AG09309 (cell line): ENCODE results near the gene IFT122.
"Not testable (repeated sequence)": the region's sequence is repeated elsewhere in the genome, so short reads cannot be mapped to it uniquely, and the experiment has no call there.

Experiments used
- DNase-seq: peaks from one replicate; pipeline ENCODE4 v3.0.0-alpha.2; 2010; ENCODE audit warnings: low read depth
- H3K4me3 ChIP-seq: 2 replicates; pipeline ENCODE4 v1.5.1; 2011; ENCODE audit warnings: mild to moderate bottlenecking, low read depth, low read length, moderate library complexity; ENCODE audit not compliant: control insufficient read depth
- TF ChIP-seq, protein P1 (sequence below): IDR thresholded peaks from 2 replicates; pipeline ENCODE4 v1.5.1; 2011; ENCODE audit warnings: mild to moderate bottlenecking, low read depth, low read length, inconsistent platforms; ENCODE audit not compliant: insufficient read depth, control insufficient read depth; ENCODE audit errors: missing control alignments

The IFT122 gene

DNA sequence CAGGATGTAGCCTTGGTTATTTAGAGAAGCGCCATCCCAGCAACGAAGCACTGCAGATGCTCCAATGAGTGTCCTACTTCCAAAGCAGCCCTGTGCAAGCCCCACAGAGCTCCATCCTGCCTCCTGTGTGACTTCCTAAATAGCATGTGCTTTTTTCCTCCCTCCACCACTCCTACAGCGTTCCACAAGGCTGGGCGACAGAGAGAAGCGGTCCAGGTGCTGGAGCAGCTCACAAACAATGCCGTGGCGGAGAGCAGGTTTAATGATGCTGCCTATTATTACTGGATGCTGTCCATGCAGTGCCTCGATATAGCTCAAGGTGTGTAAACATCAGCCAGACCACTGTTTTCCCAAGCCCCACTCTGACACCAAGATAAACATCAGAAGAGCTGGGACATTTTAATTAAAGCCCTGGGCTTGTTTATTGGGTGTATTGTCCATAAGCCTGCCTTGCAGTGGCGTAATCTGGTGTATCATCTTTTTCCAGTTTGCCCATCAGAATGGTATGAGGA, 66.3 kb downstream of the IFT122 start:
- no peak for DNase-seq
- TF ChIP-seq, protein P1, sequence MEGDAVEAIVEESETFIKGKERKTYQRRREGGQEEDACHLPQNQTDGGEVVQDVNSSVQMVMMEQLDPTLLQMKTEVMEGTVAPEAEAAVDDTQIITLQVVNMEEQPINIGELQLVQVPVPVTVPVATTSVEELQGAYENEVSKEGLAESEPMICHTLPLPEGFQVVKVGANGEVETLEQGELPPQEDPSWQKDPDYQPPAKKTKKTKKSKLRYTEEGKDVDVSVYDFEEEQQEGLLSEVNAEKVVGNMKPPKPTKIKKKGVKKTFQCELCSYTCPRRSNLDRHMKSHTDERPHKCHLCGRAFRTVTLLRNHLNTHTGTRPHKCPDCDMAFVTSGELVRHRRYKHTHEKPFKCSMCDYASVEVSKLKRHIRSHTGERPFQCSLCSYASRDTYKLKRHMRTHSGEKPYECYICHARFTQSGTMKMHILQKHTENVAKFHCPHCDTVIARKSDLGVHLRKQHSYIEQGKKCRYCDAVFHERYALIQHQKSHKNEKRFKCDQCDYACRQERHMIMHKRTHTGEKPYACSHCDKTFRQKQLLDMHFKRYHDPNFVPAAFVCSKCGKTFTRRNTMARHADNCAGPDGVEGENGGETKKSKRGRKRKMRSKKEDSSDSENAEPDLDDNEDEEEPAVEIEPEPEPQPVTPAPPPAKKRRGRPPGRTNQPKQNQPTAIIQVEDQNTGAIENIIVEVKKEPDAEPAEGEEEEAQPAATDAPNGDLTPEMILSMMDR = no peak

DNA sequence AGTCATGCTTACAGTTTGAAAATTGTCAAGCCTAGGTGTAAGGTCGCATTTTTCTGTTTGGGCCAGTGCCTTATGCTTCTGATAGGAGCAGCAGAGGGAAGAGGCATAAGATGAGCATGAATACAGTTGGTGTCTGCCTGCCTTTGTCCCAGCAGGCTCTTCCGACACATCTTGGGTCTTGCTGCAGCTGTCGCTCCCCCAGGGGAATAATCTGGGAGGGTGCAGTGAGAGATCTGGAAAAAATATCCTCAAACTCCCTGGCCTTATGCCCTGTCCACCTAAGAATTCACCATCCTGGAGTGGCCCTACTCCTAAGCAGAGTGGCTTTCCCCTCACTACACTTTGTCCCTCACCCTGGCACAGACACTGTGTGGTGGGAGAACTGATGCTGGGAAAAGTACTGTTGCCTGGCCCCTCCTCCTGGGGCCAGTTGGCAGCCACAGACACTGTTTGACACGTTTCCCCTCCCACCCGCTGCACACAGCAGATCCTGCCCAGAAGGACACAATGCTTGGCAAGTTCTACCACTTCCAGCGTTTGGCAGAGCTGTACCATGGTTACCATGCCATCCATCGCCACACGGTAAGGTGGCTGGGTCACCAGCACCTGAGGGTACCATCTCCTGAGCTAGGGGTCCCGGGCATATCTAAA, 67.3 kb downstream of the IFT122 start:
- H3K4me3 ChIP-seq = no peak overlapping the region
- no peak for DNase-seq
- TF ChIP-seq, protein P1 = no peak

More for the DNA sequence above, 66.3 kb downstream of the IFT122 start:
- H3K4me3 ChIP-seq = no peak overlapping the region

DNA sequence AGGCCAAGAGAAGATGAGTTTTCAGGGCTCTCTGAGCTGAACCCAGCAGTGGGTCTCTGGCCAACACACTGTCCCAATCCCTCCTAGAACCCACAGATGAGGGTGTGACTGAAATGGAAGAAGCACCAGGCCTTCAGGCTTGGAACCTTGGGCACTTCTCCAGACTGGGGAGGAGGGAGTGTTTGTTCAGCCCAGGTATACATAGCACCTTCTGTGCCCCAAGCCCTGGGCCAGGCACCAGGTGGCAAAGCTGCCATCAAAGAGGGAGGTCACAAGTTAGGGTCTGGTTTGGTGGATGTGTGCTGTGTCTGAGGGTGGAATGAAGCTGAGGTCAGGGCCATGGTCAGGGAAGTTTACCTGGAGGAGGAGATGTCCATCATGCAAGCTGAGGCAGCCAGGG, 72.6 kb downstream of the IFT122 start:
- no peak overlapping the region for H3K4me3 ChIP-seq
- TF ChIP-seq, protein P1 = no peak
- no peak for DNase-seq

DNA sequence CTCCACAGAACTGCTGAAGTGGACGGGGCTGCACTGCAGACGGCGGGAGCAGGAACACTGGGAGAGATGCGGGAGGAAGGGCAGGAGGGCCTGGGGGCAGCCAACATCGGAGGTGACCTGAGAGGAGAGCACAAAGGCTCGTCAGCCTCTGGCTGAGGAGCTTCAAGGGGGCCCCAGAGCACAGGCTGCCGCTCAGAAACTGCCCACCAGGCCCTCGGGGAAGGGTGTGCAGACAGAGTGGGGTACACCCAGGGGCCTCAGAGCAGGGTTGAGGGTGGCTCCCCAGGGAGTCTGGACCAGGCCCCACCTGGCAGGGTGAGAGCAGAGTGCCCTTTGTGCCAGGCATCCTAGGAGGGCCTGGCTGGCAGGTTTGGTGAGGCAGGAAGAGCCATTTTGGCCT, 73.7 kb downstream of the IFT122 start:
- TF ChIP-seq, protein P1 = no peak
- DNase-seq = no peak
- no peak overlapping the region for H3K4me3 ChIP-seq

DNA sequence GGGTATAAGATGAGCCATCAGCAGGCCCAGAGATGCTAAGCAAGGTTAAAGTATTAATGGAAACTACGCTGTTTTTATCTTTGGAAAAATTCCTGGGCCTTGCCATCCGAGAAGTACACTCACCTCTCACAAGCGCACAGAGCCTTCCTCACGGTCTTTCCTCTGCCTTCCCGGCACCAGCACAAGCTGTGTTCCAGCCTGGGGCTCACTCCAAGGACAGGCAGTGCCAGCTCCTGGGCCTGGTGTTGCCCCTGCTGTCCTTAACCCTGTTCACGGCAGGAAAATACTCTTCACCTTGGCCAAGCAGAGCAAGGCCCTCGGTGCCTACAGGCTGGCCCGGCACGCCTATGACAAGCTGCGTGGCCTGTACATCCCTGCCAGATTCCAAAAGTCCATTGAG, 74.1 kb downstream of the IFT122 start:
- H3K4me3 ChIP-seq = no peak overlapping the region
- TF ChIP-seq, protein P1 = no peak
- DNase-seq = no peak

DNA sequence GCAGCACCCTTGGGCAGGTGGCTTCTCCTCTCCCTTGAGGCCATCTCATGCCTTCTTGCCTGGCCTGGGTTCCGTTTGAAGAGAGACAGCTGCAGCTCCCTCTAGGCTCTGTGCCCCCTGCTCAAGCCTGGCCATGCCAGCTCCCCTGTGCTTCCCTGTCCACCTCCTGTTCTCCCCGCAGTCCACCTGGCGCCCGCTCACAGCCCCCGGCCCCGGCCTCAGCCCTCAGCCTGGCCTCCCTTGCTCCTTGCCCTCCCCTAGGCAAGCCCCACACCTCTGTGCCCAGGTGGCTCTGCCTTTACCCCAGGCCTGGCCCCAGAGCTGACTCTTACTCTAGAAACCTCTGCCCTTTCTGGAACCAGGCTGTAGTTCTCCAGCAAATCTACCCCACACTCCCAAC, 74.5 kb downstream of the IFT122 start:
- no peak overlapping the region for H3K4me3 ChIP-seq
- TF ChIP-seq, protein P1 = no peak
- no peak for DNase-seq

DNA sequence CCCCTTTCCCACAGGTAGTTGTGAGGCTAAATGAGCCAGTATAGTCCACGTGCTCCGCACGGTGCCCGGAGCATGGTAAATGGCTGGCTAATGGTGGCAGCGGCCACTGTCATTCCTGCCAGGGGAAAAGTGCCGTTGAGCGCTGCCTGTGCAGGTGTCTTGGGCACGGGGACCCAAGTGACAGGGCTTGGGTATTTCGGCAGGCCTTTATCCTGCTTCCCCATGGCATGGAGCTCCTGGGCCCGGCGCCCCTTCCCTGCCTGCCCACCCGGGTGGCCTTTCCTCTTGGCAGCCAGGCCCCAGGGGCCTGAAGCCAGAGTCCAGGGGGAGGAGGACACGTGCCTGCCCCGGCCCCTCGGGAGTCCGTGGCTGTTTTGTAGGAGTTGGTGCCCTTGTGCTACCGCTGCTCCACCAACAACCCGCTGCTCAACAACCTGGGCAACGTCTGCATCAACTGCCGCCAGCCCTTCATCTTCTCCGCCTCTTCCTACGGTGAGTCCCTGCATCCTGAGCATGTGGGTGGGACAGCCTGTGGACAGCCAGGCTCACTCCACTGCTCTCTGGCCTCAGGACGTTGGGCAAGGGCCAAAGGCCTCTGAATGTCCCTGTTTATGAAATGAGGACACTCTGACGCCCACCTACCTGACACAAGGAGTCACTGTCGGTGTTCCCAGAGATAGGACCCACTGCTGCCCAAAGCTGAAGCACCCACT, 75.2 kb downstream of the IFT122 start:
- DNase-seq, H3K4me3 ChIP-seq: not testable (repeated sequence)

DNA sequence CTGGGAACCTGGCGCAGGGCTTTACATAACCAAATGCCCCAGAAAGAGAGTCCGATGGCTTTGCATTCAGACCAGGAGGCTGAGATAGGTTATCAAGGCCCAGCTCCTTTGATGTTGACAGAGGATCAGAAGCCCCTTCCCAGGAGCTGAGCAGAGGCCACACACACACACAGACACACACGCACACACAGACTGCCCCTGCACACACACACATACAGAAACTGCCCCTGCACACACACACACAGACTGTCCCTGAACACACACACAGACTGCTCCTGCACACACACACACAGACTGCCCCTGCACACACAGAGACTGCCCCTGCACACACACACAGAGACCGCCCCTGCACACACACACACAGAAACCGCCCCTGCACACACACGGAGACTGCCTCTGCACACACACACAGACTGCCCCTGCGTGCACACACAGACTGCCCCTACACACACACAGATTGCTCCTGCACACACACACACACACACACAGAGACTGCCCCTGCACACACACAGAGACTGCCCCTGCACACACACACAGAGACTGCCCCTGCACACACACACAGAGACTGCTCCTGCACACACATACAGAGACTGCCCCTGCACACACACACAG, 75.9 kb downstream of the IFT122 start:
- not testable (repeated sequence) for H3K4me3 ChIP-seq, DNase-seq
